Ecto neural progenitor cell (in vitro differentiated cells): ENCODE results near the gene SFR1.

Experiments
- DNase-seq: peaks from one replicate; pipeline ENCODE4 v3.0.0-alpha.2; 2018; ENCODE audit warnings: low spot score

Gene SFR1, protein sequence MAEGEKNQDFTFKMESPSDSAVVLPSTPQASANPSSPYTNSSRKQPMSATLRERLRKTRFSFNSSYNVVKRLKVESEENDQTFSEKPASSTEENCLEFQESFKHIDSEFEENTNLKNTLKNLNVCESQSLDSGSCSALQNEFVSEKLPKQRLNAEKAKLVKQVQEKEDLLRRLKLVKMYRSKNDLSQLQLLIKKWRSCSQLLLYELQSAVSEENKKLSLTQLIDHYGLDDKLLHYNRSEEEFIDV

GRCh38 chr10:104121485-104122224 is at the start of gene SFR1:
Gene SFR1, plus strand, starts transcription at chr10:104122171. Its CDS starts 13 bp downstream, at chr10:104122184.
- DNase-seq = peak; percentile 100

GRCh38 chr10:104072786-104073185 is 49.2 kb upstream of the SFR1 start:
- no peak for DNase-seq

DNA sequence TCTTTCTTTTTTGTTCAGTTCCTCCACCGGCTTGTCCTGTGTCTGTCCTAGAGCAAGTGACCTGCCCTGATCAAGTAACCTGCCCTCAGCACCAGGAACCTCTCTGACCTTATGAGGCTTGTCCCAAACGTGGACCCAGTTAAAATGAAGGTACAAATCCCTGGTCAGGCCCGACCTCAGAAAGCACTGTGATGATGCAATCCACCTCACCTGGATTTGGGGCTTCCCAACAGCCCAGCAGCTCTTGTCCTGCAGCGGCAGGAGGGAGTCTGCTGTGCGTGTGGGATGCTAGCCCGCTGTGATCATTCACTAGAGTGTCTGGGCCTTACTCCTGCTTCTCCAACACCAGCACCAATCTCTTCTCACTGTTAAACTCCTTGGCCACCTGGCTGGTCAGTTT is 47.5 kb upstream of the SFR1 start:
- no peak for DNase-seq

DNA sequence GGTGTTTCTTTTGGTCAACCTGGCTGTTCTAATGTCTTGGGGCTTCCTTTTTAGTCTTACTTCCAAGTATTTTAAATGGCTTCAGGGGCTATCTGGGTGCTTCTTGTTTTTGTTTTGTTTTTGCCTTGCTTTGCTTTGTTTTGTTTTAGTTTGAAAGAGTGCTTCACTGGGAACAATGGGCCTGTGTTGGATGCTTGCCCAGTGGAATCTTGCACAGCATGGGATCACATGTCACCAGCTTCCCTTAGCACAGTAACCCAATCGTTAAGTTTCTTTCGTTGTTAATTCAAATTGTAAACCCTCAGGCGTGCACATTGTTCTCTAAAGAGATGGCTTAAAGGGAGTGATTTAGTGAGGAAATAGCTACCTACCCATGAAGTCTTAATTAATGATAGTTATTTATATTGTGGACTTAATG is 45.2 kb upstream of the SFR1 start:
- DNase-seq = no peak

GRCh38 chr10:104077247-104077646 is 44.7 kb upstream of the SFR1 start:
- no peak for DNase-seq

- no peak for DNase-seq
Observed at GRCh38 chr10:104077663-104078151, 44.3 kb upstream of the SFR1 start.

GRCh38 chr10:104080762-104081161 is 41.2 kb upstream of the SFR1 start:
- no peak for DNase-seq

DNA sequence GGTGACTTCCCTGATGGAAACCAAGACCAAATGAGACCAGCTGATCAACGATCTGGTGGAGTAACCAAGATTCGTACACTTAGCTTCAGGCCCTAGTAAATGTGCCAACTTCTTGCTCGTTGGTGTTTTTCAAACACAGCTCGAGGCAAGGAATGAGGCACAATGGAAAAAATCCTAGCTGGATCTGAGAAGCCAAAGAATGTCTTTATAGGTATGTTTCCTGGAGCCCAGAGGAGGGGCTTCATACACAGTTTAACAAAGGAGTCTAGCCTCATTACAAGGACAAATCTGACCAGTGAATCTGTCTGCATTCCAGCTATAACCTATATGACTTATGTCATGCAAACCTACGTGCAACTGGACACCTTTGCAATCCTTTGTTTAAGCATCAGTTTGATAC is 40.0 kb upstream of the SFR1 start:
- DNase-seq = no peak

GRCh38 chr10:104084482-104085142 is 37.4 kb upstream of the SFR1 start:
- no peak for DNase-seq

DNA sequence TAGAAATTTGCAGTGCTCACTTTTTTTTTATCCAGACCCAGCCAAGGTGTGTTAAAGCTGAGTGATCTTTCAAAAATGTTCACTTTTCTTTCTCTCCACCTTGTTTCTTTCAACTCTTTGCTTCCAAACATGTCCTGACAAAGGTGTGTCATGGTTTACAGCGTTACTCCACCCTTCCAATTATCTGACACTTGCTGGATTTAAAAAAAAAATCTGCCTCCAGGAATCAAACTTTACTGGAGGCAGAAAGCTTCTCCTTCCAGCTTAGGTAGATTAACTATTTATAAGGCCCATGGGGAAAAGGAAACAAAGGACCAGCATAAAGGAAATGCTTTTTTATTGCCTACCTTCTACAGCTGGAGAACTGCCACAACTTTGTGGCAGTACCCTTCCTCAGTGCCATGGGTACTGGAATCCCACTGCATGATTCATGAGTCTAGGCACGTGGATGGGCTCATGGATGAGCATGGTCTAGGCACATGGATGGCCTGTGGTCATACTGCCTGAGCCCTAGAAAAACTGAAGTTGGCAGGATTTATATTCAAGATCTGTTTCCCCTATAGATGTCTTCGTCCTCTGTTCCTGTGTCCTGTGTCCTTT is 36.1 kb upstream of the SFR1 start, which contains the start of gene COL17A1:
Gene COL17A1 (minus strand): TSS at position 80 of the 600 bp plus-strand sequence. CDS start 5,207 bp downstream, outside the sequence.
- no peak for DNase-seq

DNA sequence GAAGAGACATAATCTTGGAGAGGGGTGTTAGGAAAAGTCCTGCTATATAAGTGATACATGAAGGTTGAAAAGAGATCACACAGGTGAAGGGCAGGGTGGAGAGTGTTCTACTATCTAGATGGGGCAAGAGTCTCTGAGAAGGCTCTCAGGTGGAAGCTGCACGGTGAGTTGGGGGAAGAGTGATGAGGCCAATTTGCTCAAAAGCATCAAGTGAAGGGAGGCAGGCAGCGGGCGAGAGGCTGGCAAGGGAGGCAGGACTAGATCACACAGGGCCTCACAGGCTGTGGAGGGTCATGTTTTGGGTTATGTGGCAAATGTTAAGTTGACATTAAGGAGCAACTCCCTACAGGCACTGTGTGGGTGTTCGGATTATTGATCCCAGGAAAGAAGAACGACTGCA is 33.7 kb upstream of the SFR1 start:
- DNase-seq = no peak

GRCh38 chr10:104089621-104090020 is 32.4 kb upstream of the SFR1 start:
- DNase-seq = no peak

DNA sequence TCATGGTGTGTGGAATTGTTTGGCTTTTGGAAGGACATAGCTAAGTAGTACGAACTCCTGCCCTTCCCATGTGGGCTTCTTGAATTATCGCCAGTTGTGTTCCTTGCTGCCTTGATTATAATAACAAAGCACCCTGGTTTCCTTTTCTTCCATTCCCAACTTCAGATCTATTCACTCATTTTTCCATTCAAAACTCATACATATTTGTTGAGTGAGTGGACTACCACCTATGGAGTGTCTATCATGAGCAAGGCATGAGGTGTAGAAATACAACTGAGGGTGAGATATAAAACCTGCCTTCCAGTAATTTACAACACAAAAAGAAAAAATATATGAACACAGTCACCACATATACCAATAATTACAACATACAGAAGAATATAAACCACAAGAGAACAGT is 31.4 kb upstream of the SFR1 start:
- no peak for DNase-seq

DNA sequence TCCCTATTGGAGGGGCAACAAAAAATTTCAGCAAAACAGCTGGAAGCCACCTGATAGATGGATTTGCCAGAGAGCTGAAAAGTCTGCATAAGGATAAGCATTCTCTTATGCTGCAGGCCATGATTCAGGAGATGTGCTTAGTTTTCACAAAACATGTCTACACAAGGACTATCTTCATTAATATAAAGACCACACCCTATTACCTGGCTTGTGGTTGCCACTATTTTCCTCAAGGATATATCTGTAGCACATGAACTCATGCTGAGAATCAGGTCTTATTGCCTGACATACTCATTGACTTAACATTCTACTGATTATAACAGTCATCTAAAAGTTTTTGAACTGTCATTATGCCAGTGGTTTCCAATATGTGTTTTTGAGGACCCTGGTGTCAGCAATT is 29.2 kb upstream of the SFR1 start:
- no peak for DNase-seq

DNA sequence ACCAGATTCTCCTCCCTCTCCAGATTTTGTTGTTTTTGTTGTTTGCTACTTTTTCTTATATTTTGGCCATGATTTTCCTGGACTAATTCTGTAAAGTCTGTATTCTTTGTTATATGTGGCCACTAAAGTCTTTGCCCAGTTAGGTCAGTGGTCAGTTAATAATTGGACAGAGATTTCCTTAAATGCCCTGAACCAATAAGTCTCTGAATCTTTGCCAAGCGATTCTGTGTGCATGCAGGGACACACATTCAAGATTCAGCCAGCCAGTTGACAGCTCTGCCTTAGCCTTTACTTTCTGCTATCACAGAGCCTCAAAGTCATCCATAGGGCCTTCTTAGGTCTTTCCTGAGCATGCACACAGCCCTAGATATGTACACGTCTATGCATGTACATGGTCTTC is 25.3 kb upstream of the SFR1 start:
- DNase-seq = no peak

GRCh38 chr10:104098358-104098925 is 23.5 kb upstream of the SFR1 start:
- DNase-seq = no peak

- no peak for DNase-seq
Observed at GRCh38 chr10:104099269-104099668, 22.7 kb upstream of the SFR1 start.

DNA sequence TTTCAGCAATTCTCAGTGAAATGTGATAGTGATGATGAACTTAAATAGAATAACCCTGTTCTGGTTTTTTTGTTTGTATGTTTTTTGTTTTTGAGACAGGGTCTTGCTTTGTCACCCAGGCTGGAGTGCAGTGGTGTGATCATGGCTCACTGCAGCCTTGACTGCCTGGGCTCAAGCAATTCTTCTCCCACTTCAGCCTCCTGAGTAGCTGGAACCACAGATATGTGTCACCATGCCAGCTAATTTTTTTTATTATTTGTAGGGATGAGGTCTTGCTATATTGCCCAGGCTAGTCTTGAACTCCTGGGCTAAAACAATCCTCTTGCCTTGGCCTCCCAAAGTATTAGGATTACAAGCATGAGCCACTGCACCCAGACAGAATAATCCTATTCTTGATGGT is 22.0 kb upstream of the SFR1 start:
- DNase-seq = no peak

DNA sequence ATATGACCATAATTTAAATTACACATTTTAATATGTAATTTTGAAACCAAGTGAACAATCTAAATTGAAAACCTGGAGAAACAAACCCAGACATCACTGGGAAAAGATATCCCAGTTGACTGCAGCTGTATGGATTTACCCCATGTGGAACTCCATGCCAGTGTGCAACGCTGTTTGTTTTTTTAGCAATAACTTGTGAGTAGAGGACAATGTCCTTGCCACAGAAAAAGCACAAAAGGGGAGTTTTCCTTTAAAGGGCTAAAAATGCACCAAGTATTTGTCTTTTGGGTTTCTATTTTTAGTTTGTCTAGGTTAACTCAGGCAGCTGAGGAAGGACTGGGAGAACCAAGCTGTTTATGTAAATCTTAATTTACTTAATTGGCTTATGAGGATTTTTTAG is 21.2 kb upstream of the SFR1 start:
- no peak for DNase-seq

GRCh38 chr10:104101902-104102301 is 20.1 kb upstream of the SFR1 start:
- DNase-seq = no peak

GRCh38 chr10:104103956-104104355 is 18.0 kb upstream of the SFR1 start:
- DNase-seq = no peak

DNA sequence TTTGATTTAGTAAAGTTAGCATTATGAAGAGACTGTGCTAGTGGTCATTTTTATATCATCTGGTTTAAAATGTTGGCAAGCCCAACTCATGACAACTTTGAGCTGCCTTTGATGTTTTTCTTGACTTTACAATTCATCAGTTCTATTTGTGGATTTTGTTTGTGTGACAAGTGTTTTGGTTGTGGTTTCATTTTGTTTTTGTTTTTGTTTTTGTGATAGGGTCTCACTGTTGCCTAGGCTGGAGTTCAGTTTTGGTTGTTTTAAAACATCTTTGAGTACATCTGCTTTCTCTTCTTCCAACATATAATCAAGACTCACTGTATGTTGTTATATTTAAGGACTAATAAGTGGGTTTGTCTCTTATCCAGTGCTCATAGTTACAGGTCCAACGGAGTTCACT is 17.6 kb upstream of the SFR1 start:
- DNase-seq = no peak
